Adrenal gland (tissue), 5 donors: ENCODE results near the gene PRDM16.

Experiments
- CTCF ChIP-seq, 6 experiments: fragments of 450-650 bp in 4 of 6; fragments of 200-600 bp in 2 of 6; sonication (generic) in 1 of 6; IDR thresholded peaks; 1 replicate in 5 of 6; 2 replicates in 1 of 6; pipeline versions ENCODE4 v1.5.1 to v1.8.0; 2016 to 2021; ENCODE audit warnings: antibody characterized with exemption in 6 of 6, mild to moderate bottlenecking in 2 of 6, moderate library complexity in 1 of 6
- POLR2A ChIP-seq, 2 donors: fragments of 450-650 bp; IDR thresholded peaks; one replicate each; pipeline ENCODE4 v1.6.1; 2017; ENCODE audit warnings: antibody characterized with exemption in 2 of 2, mild to moderate bottlenecking in 2 of 2, moderate library complexity in 1 of 2
- donor health status: DM: no; HTN: no; CAD: no.

GRCh38 chr1:3339856-3340255 is 270.9 kb downstream of the PRDM16 start:
- no peak for TF ChIP-seq CTCF (IDR thresholded peaks at IDR 0.05)
- no peak for TF ChIP-seq POLR2A (IDR thresholded peaks at IDR 0.05)
